Right lobe of liver (tissue), 6 donors: ENCODE results near the gene SLC7A4. TPM values are rescaled to one million over a fixed set of nuclear protein-coding genes. Genes with fewer than 3 reads are reported as not detected.

ENCODE experiments used
- ATAC-seq, 4 donors: fragments of 200-7000 bp; cut with Tn5 transposase; one replicate each; pipeline ENCODE4 v1.9.1; 2020; ENCODE audit warnings: mild to moderate bottlenecking in 4 of 4, moderate library complexity in 4 of 4
- DNase-seq, 3 donors: peaks; one replicate each; pipeline ENCODE4 v3.0.0-alpha.2; 2020
- H3K27ac ChIP-seq, 3 donors: fragments of 200-600 bp; one replicate each; pipeline ENCODE4 v1.8.0; 2022
- H3K27me3 ChIP-seq, 2 donors: fragments of 200-600 bp; one replicate each; pipeline ENCODE4 v1.8.0; 2022
- H3K36me3 ChIP-seq, 4 donors: fragments of 200-600 bp; sonication (generic) in 1 of 4; one replicate each; pipeline versions ENCODE4 v1.5.1 to v1.8.0; 2017 to 2022; ENCODE audit warnings: control low read depth in 1 of 4
- H3K4me1 ChIP-seq, 4 donors: fragments of 200-600 bp; sonication (generic) in 1 of 4; one replicate each; pipeline versions ENCODE4 v1.5.1 to v1.8.0; 2017 to 2022; ENCODE audit warnings: control low read depth in 1 of 4
- H3K4me3 ChIP-seq, 3 donors: fragments of 200-600 bp; one replicate each; pipeline ENCODE4 v1.8.0; 2022
- H3K9me3 ChIP-seq, 4 donors: fragments of 200-600 bp; sonication (generic) in 1 of 4; one replicate each; pipeline versions ENCODE4 v1.5.1 to v1.8.0; 2017 to 2022; ENCODE audit warnings: control low read depth in 1 of 4
- CTCF ChIP-seq, 4 donors: fragments of 200-600 bp in 3 of 4; fragments of 450-650 bp in 1 of 4; IDR thresholded peaks; one replicate each; pipeline versions ENCODE4 v1.5.1 to v1.8.0; 2016 to 2022; ENCODE audit warnings: antibody characterized with exemption in 4 of 4, mild to moderate bottlenecking in 2 of 4
- POLR2A ChIP-seq: fragments of 450-650 bp; IDR thresholded peaks from one replicate; pipeline ENCODE4 v1.6.1; 2017; ENCODE audit warnings: antibody characterized with exemption, mild to moderate bottlenecking
- WGBS: methylation state at CpG from one replicate; pipeline ENCODE4 v1.1.6; 2018; ENCODE audit warnings: low coverage, low lambda C conversion rate; ENCODE audit not compliant: insufficient coverage; ENCODE audit errors: missing lambda C conversion rate; 5-methylcytosine and 5-hydroxymethylcytosine counted together
- intact Hi-C, 2 donors: fragments of 100-400 bp; cut with DNase I; formaldehyde crosslinking; loops; one replicate each; pipeline versions ENCODE4 v1.11.2 to v1.14.1; 2022
- total RNA-seq, 6 experiments: library from RNA; depleted of rRNA in 2 of 6; stranded (reverse); fragments of >200 nt in 2 of 6; fragmentation: NEBNext Ultra II Directional in 3 of 6; extraction: Animal tissue kit (Norgen Biotek cat#: 25700) in 3 of 6; gene quantifications; one replicate each; pipeline versions ENCODE4 v1.1.0 to v1.2.4, GENCODE V29; 2016 to 2023
- donor health status: DM: no; HTN: yes; CAD: no.
- donor health status: DM: no; HTN: no; CAD: no.
- donor health status: DM: no; HTN: no; CAD: no.
- donor health status: DM: no; HTN: yes; CAD: no.
- donor health status: DM: no; HTN: yes; CAD: no.

The SLC7A4 gene
- total RNA-seq, 6 experiments from 2014 or later, result 0.12 to 0.35 (median 0.18) TPM; not detected in 1

GRCh38 chr22:21022507-21022906 is 9.9 kb downstream of the SLC7A4 start:
- ATAC-seq, result no peak
- no peak for DNase-seq
- Histone ChIP-seq H3K36me3 (no peaks in the 10 kb centered on the region), H3K4me3 (no peak overlapping the region), H3K4me1 (no peaks in the 10 kb centered on the region), H3K27ac (no peak overlapping the region), H3K27me3 (no peaks in the 10 kb centered on the region), H3K9me3 (no peaks in the 10 kb centered on the region)
- intact Hi-C loops, result no loop called here
- TF ChIP-seq CTCF (IDR thresholded peaks at IDR 0.05) (no peak), POLR2A (no peak)
- 33% methylated on average over 2 of the region's 10 CpGs for WGBS

GRCh38 chr22:21020802-21021429 is 11.4 kb downstream of the SLC7A4 start:
- Histone ChIP-seq H3K4me1 (no peaks in the 10 kb centered on the region), H3K27me3 (no peaks in the 10 kb centered on the region), H3K4me3 (no peak overlapping the region), H3K36me3 (no peaks in the 10 kb centered on the region), H3K27ac (no peak overlapping the region), H3K9me3 (no peaks in the 10 kb centered on the region)
- intact Hi-C loops, result no loop called here
- no peak for TF ChIP-seq POLR2A
- TF ChIP-seq CTCF (IDR thresholded peaks at IDR 0.05), result peak in 2 of 4 donors; percentile 14 to 32
- ATAC-seq (no peak), DNase-seq (no peak)
- WGBS, result 52% methylated on average over 7 of the region's 7 CpGs

DNA sequence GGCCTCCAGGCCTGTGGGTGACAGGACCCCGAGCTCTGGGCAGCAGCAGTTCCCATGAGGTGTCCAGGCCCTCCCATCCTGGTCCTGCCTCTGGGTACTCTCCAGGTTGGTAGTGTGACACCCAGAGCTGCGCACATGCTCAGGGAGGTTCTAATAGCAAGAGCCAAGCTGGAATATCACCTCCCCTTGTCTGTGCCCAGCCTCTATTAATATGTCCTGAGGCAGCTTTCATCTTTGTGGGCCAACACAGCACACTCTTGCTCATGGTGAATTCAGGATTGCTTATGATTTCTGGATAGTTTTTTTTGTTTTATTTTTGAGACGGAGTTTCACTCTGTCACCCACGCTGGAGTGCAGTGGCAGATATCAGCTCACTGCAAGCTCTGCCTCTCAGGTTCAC is 14.0 kb downstream of the SLC7A4 start:
- ATAC-seq (no peak), DNase-seq (no peak)
- Histone ChIP-seq H3K9me3 (no peaks in the 10 kb centered on the region), H3K36me3 (no peaks in the 10 kb centered on the region), H3K4me3 (no peak overlapping the region), H3K27me3 (no peaks in the 10 kb centered on the region), H3K4me1 (peaks cover 0 to 6% (median 0%) of the 10 kb centered on the region in 4 donors), H3K27ac (no peak overlapping the region)
- intact Hi-C loops, result no loop called here
- TF ChIP-seq POLR2A, result no peak
- no peak for TF ChIP-seq CTCF (IDR thresholded peaks at IDR 0.05)
- 92% methylated on average over 3 of the region's 4 CpGs for WGBS

DNA sequence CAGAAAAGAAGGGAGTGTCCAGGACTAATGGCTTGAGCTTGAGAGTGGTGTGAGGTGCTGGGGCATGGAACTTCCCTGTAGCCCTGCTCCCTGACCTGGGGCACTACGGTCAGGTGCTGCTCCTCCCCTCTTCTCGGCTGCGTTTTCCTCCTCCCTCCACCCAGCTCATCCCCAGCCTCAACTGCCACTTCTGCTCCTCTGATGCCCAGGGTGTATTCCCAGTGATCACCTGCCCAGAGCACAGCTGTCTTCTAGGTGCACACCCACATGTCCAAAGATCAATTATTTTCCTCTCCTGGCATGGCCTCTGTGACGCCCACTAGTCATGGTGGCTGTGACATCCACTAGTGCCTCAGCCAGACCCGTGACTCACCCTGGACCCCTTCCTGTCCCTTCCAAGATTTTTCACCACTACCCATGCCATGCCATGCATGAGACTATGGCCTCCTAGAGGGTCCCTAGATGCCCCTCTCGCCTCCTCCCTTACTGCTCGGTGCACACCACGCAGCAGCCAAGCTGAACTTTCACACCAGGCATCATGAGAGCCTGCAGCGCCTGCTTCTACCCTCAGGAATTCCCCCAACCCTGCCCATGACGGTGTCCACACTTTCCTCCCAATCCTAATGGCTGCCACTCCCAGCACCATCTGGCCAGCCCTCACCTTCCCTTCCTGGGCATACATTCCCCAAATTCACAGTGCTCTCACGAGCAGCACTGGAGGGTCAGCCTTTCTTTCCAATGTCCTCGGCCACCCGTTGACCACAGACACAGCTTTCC is 15.5 kb downstream of the SLC7A4 start:
- H3K4me3 ChIP-seq, result no peak overlapping the region
- no peak overlapping the region for H3K27ac ChIP-seq
- no peaks in the 10 kb centered on the region for H3K27me3 ChIP-seq
- H3K36me3 ChIP-seq, result no peaks in the 10 kb centered on the region
- no peak for TF ChIP-seq POLR2A
- no peak for TF ChIP-seq CTCF (IDR thresholded peaks at IDR 0.05)
- 70% methylated on average over 7 of the region's 13 CpGs for WGBS
- no peaks in the 10 kb centered on the region for H3K9me3 ChIP-seq
- intact Hi-C loops, result no loop called here
- no peak for ATAC-seq
- DNase-seq, result no peak
- H3K4me1 ChIP-seq, result peaks cover 0 to 6% (median 0%) of the 10 kb centered on the region in 4 donors
